RWPE2 (cell line): ENCODE results near the gene NTN5.
"Not testable (repeated sequence)": the region's sequence is repeated elsewhere in the genome, so short reads cannot be mapped to it uniquely, and the experiment has no call there.

Source experiments
- ATAC-seq: fragments of 200-7000 bp; cut with Tn5 transposase; 3 replicates; pipeline ENCODE4 v1.9.1; 2021; ENCODE audit warnings: low read depth
- DNase-seq: peaks from one replicate; pipeline ENCODE4 v3.0.0-alpha.2; 2020; ENCODE audit warnings: low spot score
- H3K27ac ChIP-seq: fragments of 450-650 bp; 2 replicates; pipeline ENCODE4 v1.5.1; 2017; ENCODE audit warnings: mild to moderate bottlenecking; ENCODE audit not compliant: poor library complexity, severe bottlenecking
- H3K27me3 ChIP-seq: fragments of 250-450 bp; sonication (Bioruptor Pico); 2 replicates; pipeline ENCODE4 v1.5.1; 2021; ENCODE audit warnings: mild to moderate bottlenecking, moderate library complexity; ENCODE audit not compliant: insufficient read depth, poor library complexity, severe bottlenecking
- H3K36me3 ChIP-seq: fragments of 250-450 bp; sonication (Bioruptor Pico); 2 replicates; pipeline ENCODE4 v1.5.1; 2020; ENCODE audit warnings: low read depth, mild to moderate bottlenecking, moderate library complexity
- H3K4me1 ChIP-seq: fragments of 250-450 bp; sonication (Bioruptor Pico); 2 replicates; pipeline ENCODE4 v1.5.1; 2021; ENCODE audit warnings: mild to moderate bottlenecking, moderate library complexity; ENCODE audit not compliant: insufficient read depth, poor library complexity, severe bottlenecking
- H3K4me3 ChIP-seq: fragments of 250-450 bp; sonication (Bioruptor Pico); 2 replicates; pipeline ENCODE4 v1.5.1; 2021; ENCODE audit warnings: mild to moderate bottlenecking, moderate library complexity; ENCODE audit not compliant: severe bottlenecking
- H3K9me3 ChIP-seq: fragments of 250-450 bp; sonication (Bioruptor Pico); 2 replicates; pipeline ENCODE4 v1.5.1; 2021; ENCODE audit warnings: mild to moderate bottlenecking, moderate library complexity; ENCODE audit not compliant: severe bottlenecking
- TF ChIP-seq, protein P1 (sequence below): fragments of 450-650 bp; IDR thresholded peaks from one replicate; pipeline ENCODE4 v1.5.1; 2017; ENCODE audit warnings: mild to moderate bottlenecking, moderate library complexity; ENCODE audit not compliant: poor library complexity, severe bottlenecking

The NTN5 gene

DNA sequence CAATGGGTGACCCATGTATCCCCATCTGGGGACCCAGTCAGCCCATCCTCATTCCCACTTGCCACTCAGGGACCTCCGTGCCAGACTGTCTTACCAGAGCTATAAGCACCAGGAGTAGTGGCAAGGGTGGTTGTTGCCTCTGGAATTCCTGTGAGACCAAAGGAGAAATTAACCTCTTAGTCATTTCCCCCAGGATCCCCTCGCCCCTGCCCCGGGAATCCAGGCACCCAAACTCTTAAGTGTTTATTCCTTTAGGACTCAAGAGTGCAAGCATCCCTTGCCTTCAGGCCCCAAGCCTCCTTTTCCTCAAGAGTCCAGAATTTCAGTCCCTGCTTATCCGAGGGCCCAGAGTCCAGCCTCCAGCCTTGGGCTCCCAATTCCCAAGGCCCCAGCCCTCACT lies 9.2 kb downstream of the NTN5 start:
- ATAC-seq: no peak

DNA sequence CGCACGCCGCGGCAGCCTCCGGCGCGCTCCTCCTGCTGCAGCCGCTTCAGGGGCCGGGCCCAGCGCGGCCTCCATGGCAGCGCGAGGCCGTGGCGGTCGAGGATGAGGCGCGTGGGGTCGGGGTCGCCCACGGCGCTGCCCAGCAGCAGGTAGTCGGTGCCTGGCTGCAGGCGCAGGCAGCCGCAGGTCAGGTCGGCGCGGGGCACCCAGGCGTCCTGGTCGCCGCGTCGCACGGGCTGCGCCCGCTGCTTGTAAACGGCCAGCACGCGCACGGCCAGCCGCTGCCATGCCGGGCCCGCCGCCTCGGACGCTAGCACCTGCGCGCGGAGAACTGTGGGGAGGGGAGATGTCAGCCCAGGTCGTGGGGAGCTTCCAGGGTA lies 11.1 kb downstream of the NTN5 start:
- H3K27ac ChIP-seq: no peak overlapping the region
- H3K27me3 ChIP-seq: no peaks in the 10 kb centered on the region
- ATAC-seq: no peak
- peaks cover 10% of the 10 kb centered on the region for H3K4me1 ChIP-seq
- H3K36me3 ChIP-seq: no peaks in the 10 kb centered on the region
- TF ChIP-seq, protein P1, sequence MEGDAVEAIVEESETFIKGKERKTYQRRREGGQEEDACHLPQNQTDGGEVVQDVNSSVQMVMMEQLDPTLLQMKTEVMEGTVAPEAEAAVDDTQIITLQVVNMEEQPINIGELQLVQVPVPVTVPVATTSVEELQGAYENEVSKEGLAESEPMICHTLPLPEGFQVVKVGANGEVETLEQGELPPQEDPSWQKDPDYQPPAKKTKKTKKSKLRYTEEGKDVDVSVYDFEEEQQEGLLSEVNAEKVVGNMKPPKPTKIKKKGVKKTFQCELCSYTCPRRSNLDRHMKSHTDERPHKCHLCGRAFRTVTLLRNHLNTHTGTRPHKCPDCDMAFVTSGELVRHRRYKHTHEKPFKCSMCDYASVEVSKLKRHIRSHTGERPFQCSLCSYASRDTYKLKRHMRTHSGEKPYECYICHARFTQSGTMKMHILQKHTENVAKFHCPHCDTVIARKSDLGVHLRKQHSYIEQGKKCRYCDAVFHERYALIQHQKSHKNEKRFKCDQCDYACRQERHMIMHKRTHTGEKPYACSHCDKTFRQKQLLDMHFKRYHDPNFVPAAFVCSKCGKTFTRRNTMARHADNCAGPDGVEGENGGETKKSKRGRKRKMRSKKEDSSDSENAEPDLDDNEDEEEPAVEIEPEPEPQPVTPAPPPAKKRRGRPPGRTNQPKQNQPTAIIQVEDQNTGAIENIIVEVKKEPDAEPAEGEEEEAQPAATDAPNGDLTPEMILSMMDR: no peak
- H3K4me3 ChIP-seq: no peak overlapping the region
- no peak for DNase-seq
- H3K9me3 ChIP-seq: no peaks in the 10 kb centered on the region

More for the DNA sequence above, 9.2 kb downstream of the NTN5 start:
- no peaks in the 10 kb centered on the region for H3K36me3 ChIP-seq
- H3K4me3 ChIP-seq: no peak overlapping the region
- no peaks in the 10 kb centered on the region for H3K27me3 ChIP-seq
- no peak for DNase-seq
- TF ChIP-seq, protein P1: no peak
- peaks cover 3% of the 10 kb centered on the region for H3K4me1 ChIP-seq
- H3K27ac ChIP-seq: no peak overlapping the region
- no peaks in the 10 kb centered on the region for H3K9me3 ChIP-seq

DNA sequence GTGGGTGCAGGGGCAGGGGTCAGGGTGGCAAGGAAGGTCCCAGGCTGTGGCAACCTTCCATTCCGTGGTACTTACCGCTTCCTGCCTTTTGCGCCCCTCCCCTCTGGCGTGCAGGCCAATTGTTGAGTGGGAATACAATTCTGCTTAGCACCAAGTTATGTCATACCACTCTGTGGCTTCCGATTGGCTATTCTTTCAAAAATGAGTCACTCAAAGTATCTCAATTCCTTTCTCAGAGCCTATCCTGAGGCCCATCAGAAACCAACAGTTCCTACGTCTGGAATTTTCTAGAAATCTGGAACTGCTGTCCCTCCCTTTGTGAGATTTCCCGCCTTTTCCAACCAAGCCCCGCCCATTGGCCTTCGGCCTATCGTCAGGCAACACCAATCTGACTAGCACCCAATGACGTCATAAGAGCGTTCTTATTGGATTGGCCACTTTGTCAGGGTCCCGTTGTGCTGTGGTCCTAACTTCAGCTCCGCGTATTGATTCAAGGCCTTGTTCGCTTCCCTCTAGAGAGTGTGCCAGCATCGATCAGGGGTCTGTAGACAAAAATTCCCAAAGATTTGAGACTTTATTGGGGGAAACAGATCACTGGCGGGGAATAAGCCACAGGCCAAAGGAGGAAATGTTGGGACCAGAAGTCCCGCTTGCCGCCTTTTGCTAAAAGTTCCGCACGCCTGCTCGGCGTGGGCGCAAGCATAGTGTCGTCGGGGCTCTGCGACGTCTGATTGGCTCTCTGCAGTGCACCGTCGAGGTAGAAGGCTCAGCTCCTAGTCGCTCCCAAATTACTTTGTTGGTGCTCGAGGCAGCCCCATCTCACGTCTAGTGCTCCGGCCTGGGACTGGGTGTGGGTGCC lies 11.7 kb downstream of the NTN5 start:
- DNase-seq (peak; percentile 91), ATAC-seq (peak; percentile 88)
- H3K27ac ChIP-seq: peak overlapping the region; percentile 46
- H3K9me3 ChIP-seq: no peaks in the 10 kb centered on the region
- H3K36me3 ChIP-seq: no peaks in the 10 kb centered on the region
- TF ChIP-seq, protein P1: no peak
- no peak overlapping the region for H3K4me3 ChIP-seq
- H3K27me3 ChIP-seq: no peaks in the 10 kb centered on the region
- H3K4me1 ChIP-seq: peaks cover 10% of the 10 kb centered on the region

DNA sequence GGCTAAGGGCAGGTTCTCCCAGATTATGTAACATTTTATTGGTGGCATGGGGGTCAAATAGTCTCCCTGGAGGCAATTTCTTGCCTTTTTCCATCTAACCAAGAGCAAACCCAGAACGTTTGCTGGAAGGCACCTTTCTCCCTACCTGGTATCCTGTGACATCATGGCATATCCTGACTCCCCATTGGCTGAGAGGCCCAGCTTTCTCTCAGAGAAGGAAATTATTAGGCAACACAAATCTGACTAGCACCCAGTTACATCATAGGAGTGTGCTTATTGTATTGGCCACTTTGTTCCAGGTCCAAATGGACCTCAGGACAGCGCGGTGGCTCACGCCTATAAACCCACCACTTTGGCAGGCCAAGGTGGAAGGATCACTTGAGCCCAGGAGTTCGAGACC lies 13.0 kb downstream of the NTN5 start:
- Histone ChIP-seq H3K27ac (no peak overlapping the region), H3K4me1 (peaks cover 10% of the 10 kb centered on the region), H3K9me3 (no peaks in the 10 kb centered on the region), H3K36me3 (no peaks in the 10 kb centered on the region), H3K27me3 (no peaks in the 10 kb centered on the region), H3K4me3 (no peak overlapping the region)
- peak; percentile 28; the same call in 1 of the 3 replicates for ATAC-seq
- TF ChIP-seq, protein P1: no peak
- no peak for DNase-seq

DNA sequence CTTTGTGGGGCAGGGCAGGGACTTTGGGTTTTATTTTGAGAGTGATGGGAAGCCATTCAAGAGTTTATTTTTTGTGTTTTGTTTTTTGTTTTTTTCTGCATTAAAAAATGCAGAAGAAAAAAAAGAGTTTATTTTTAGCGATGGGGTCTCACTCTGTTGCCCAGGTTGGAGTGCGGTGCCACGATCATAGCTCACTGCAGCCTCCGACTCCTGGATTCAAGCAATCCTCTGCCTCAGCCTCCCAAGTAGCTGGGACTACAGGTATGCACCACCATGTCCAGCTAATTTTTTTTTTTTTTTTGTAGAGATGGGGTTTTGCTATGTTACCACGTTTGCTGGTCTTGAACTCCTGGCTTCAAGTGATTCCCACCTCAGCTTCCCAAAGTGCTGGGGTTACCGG lies 14.3 kb downstream of the NTN5 start:
- DNase-seq: no peak
- H3K27me3 ChIP-seq: no peaks in the 10 kb centered on the region

DNA sequence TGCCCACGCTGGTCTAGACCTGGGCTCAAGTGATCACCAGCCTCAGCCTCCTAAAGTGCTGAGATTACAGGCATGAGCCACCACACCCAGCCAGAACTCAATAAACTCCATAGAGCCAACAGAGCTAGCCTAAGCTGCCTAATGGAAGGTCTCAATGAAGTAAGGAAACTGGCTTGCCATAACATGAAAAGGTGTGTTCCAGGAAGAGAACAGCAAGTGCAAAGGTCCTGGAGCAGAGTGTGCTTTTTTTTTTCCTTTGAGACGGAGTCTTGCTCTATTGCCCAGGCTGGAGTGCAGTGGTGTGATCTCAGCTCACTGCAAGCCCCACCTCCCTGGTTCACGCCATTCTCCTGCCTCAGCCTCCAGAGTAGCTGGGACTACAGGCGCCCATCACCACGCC lies 15.0 kb downstream of the NTN5 start:
- H3K4me3 ChIP-seq, H3K27ac ChIP-seq, H3K9me3 ChIP-seq, H3K36me3 ChIP-seq, ATAC-seq, DNase-seq, H3K27me3 ChIP-seq: not testable (repeated sequence)
- H3K4me1 ChIP-seq: peaks cover 10% of the 10 kb centered on the region

More for the DNA sequence above, 14.3 kb downstream of the NTN5 start:
- ATAC-seq: no peak
- no peak overlapping the region for H3K27ac ChIP-seq
- H3K36me3 ChIP-seq: no peaks in the 10 kb centered on the region
- TF ChIP-seq, protein P1: no peak
- H3K9me3 ChIP-seq: no peaks in the 10 kb centered on the region
- H3K4me1 ChIP-seq: peaks cover 10% of the 10 kb centered on the region
- no peak overlapping the region for H3K4me3 ChIP-seq
